ENCODE measurements around the gene FBXO38.

GRCh38 chr5:148483750-148484149, 100.0 kb downstream of the FBXO38 start:
- TF ChIP-seq ZNF501 (tag by site-specific recombination; IDR thresholded peaks at IDR 0.05) (no peak), ELK4 (IDR thresholded peaks at IDR 0.05; ENCODE audit: borderline replicate concordance, low read depth, low read length) (no peak), CTCF (tag by site-specific recombination; IDR thresholded peaks at IDR 0.05) (no peak), ZNF830 (tag by site-specific recombination; IDR thresholded peaks at IDR 0.05; ENCODE audit: low read depth) (no peak), ATF2 (tag by site-specific recombination; IDR thresholded peaks at IDR 0.05; ENCODE audit: low read depth) (no peak), PRDM10 (tag by site-specific recombination; IDR thresholded peaks at IDR 0.05) (no peak), ZNF639 (tag by site-specific recombination; IDR thresholded peaks at IDR 0.05) (no peak), ZNF23 (tag by site-specific recombination; IDR thresholded peaks at IDR 0.05; ENCODE audit: borderline replicate concordance) (no peak)
